Thymus (tissue), 14 donors: ENCODE results near the gene GNAT3. TPM values are rescaled to one million over a fixed set of nuclear protein-coding genes. Genes with fewer than 3 reads are reported as not detected.
A peak's percentile ranks its signal among the peaks of the same experiment; 100 is the strongest.

Experiments used
- DNase-seq, 9 donors: peaks; one replicate each; pipeline ENCODE4 v3.0.0-alpha.2; 2013; ENCODE audit warnings: low spot score in 9 of 9, low read depth in 6 of 9, missing footprints in 1 of 9
- H3K27ac ChIP-seq, 2 donors: one replicate each; pipeline ENCODE4 v1.5.1; 2013; ENCODE audit warnings: control low read depth in 1 of 2, low read depth in 1 of 2, low read length in 1 of 2, mild to moderate bottlenecking in 1 of 2, moderate library complexity in 1 of 2
- H3K27me3 ChIP-seq, 2 donors: one replicate each; pipeline ENCODE4 v1.5.1; 2013; ENCODE audit warnings: low read length in 1 of 2; ENCODE audit not compliant: control insufficient read depth in 2 of 2, insufficient read depth in 1 of 2
- H3K36me3 ChIP-seq, 2 donors: one replicate each; pipeline ENCODE4 v1.5.1; 2013; ENCODE audit warnings: low read length in 1 of 2, mild to moderate bottlenecking in 1 of 2, moderate library complexity in 1 of 2; ENCODE audit not compliant: control insufficient read depth in 2 of 2, insufficient read depth in 2 of 2
- H3K4me1 ChIP-seq, 2 donors: one replicate each; pipeline ENCODE4 v1.5.1; 2013; ENCODE audit warnings: low read length in 2 of 2; ENCODE audit not compliant: control insufficient read depth in 2 of 2, insufficient read depth in 2 of 2
- H3K4me3 ChIP-seq, 2 donors: one replicate each; pipeline ENCODE4 v1.5.1; 2013; ENCODE audit warnings: low read length in 2 of 2, control low read depth in 1 of 2, mild to moderate bottlenecking in 1 of 2
- H3K9me3 ChIP-seq, 2 donors: one replicate each; pipeline ENCODE4 v1.5.1; 2013; ENCODE audit warnings: low read length in 1 of 2, mild to moderate bottlenecking in 1 of 2; ENCODE audit not compliant: control insufficient read depth in 2 of 2, insufficient read depth in 1 of 2
- WGBS: extraction: QIAGEN DNeasy Blood & Tissue Kit; methylation state at CpG from one replicate; pipeline ENCODE4 v1.1.7; 2013; 5-methylcytosine and 5-hydroxymethylcytosine counted together
- long read RNA-seq, 10 donors: transcript quantifications; one replicate each; lab custom pipeline, GENCODE V29; 2026
- polyA plus RNA-seq: library from polyadenylated mRNA; stranded (reverse); fragments of 200-250 nt; gene quantifications from one replicate; pipeline ENCODE4 v1.2.3, GENCODE V29; 2013
- total RNA-seq: library from RNA; stranded (reverse); fragments of 120-200 nt; gene quantifications from one replicate; pipeline ENCODE4 v1.2.4, GENCODE V29; 2013
- donor health status: healthy.

Gene GNAT3
- total RNA-seq: 0.19 TPM
- 0.05 TPM for polyA plus RNA-seq
- long read RNA-seq, donor 1: 0 reads
- long read RNA-seq, donor 2: 0 reads
- long read RNA-seq, donor 3: 0 reads
- long read RNA-seq, donor 4: 0 reads
- long read RNA-seq, donor 5: 0 reads
- long read RNA-seq, donor 6: 0 reads
- long read RNA-seq, donor 7: 0 reads
- long read RNA-seq, donor 8: 0 reads
- long read RNA-seq, donor 9: 0 reads
- long read RNA-seq, donor 10: 0 reads

DNA sequence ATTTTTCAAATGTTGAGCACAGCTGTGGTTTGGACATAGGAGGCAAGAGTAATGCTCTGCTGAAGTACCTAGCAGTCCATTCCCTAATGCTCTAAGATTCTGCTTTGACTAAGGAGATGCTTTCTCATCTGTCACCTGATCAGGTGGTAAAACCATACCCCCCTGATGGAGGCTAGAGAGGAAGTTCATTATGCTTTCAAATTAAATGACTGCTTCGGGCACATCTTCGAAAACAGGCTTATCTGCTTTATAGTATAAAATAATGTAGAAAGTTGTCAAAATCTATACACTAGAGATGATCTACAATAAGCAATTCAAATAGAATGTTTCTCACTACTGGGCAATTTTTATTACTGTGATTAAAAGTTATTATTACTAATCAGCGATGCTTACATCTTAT lies at the start of gene GNAT3:
GNAT3 (minus strand) TSS at position 101 of the 400 bp plus-strand sequence. CDS start 138 bp downstream, outside the sequence.
- WGBS: 98% methylated on average over 3 of the region's 3 CpGs
- Histone ChIP-seq H3K9me3 (no peaks in the 10 kb centered on the region), H3K4me1 (no peaks in the 10 kb centered on the region), H3K27ac (no peak within 1 kb of the TSS), H3K36me3 (no peaks in the 10 kb centered on the region), H3K27me3 (no peaks in the 10 kb centered on the region), H3K4me3 (no peak within 1 kb of the TSS)
- DNase-seq: no peak

- Histone ChIP-seq H3K4me3 (no peak overlapping the region), H3K4me1 (no peaks in the 10 kb centered on the region), H3K27ac (no peak overlapping the region), H3K9me3 (no peaks in the 10 kb centered on the region), H3K27me3 (no peaks in the 10 kb centered on the region), H3K36me3 (no peaks in the 10 kb centered on the region)
- 99% methylated on average over 3 of the region's 3 CpGs for WGBS
- DNase-seq: no peak
Measured at GRCh38 chr7:80558116-80558515, 46.3 kb upstream of the GNAT3 start.

DNA sequence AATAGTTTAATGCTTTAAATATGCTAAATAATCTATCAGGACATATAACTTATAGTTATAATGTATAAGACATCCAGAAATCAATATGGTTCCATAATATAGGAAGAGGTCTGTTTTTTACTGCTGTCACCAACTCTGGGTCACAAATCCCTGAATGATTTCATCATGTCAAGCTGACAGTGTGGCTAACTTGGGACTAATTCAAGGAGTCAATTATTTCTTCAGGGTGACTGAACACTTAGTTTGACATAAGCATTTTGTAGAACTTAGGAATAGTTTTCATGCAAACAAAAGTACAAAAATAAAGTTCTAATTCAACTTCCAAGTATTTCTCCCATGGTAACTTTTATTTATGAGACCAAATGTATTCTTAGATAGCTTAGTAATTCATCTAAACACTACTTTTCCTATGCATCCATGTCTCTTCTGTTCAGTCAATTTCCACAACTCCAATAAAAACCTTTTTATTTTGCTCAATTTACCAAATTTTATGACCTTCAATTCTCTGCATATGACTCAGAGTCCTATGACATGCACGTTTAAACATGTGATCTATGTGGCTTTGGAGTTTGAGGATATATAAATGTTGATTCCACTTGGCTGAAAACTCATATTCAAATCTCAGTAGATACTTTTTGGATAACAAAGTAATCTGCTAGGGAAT lies 40.3 kb upstream of the GNAT3 start:
- no peaks in the 10 kb centered on the region for H3K9me3 ChIP-seq
- H3K4me3 ChIP-seq: no peak overlapping the region
- H3K36me3 ChIP-seq: no peaks in the 10 kb centered on the region
- no peaks in the 10 kb centered on the region for H3K27me3 ChIP-seq
- DNase-seq: no peak
- 90% methylated on average over 1 of the region's 1 CpG for WGBS
- no peak overlapping the region for H3K27ac ChIP-seq
- H3K4me1 ChIP-seq: no peaks in the 10 kb centered on the region

DNA sequence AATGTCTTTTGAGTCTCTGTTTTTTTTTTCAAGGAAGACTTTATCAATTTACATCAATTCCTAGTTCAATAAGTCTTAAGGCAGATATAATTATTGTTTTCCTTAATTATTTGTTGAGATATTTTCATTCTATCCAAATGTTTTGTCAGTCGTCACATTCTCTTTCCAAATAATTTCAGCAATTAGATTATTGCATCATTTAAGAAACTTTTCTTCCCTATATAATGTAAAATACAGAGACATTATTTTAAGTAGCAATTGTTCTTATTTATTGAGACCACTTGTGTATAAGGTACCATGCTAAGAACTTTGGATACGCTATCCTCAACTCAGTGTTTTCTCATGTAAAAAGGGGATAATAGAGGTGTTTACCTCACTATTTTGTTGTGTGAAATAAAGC lies 38.1 kb upstream of the GNAT3 start:
- no peak for DNase-seq
- 98% methylated on average over 2 of the region's 2 CpGs for WGBS
- no peaks in the 10 kb centered on the region for H3K27me3 ChIP-seq
- H3K4me1 ChIP-seq: no peaks in the 10 kb centered on the region
- no peak overlapping the region for H3K27ac ChIP-seq
- H3K36me3 ChIP-seq: no peaks in the 10 kb centered on the region
- no peaks in the 10 kb centered on the region for H3K9me3 ChIP-seq
- no peak overlapping the region for H3K4me3 ChIP-seq

DNA sequence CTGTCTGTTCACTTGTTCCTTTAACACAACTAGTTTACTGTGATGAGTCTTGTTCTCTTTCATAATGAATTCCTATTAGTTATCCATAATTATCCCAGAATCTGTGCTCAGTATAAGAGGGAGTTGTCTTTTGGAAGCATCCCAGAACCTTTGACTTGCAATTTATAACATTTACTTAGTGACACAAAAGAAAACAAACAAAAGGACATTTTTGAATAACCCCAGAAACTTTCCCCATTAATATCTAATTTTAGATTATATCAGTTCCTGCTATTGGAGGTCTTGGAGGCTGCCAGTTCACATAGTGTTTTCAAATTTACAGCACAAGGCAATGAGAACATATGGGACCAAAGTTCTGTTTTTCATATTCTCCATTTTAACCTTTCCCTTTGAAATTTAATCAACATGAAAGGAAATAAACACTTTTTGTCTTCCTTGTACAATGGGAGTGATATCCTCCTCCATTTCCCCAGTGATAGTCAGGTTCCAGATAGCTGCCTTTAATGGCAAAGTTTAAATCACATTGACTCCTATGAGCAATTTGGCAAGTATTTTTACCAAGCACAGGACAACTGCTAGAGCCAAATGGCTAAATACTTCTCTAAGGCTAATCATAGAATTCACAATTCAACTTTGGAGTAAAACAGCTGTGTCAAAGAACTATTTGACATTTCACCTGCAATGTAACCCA lies 37.1 kb upstream of the GNAT3 start:
- Histone ChIP-seq H3K9me3 (no peaks in the 10 kb centered on the region), H3K4me1 (no peaks in the 10 kb centered on the region), H3K4me3 (no peak overlapping the region), H3K36me3 (no peaks in the 10 kb centered on the region), H3K27ac (no peak overlapping the region), H3K27me3 (no peaks in the 10 kb centered on the region)
- no peak for DNase-seq

DNA sequence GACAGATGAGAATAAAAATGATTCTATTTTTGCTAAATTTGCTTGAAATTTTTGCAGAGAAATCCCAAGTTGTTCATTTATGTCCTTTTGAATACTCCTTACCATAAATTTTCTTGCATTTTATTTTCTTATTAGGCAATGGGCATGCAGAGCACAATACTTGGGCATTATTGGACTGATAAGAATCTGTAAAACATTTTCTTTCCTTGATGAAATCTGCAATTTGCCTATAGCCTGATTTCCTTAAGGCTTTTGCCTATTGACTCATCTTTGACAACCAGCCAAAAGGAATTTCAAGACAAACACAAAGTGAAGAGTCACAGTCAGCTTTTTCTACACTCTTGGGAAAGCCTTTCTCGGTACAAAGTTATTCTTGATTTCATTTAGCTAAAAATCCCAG lies 30.5 kb upstream of the GNAT3 start:
- Histone ChIP-seq H3K4me3 (no peak overlapping the region), H3K27me3 (no peaks in the 10 kb centered on the region), H3K27ac (no peak overlapping the region), H3K9me3 (no peaks in the 10 kb centered on the region), H3K36me3 (no peaks in the 10 kb centered on the region), H3K4me1 (no peaks in the 10 kb centered on the region)
- WGBS: 89% methylated on average over 1 of the region's 1 CpG
- DNase-seq: no peak

- no peak for DNase-seq
- Histone ChIP-seq H3K27ac (no peak overlapping the region), H3K27me3 (no peaks in the 10 kb centered on the region), H3K9me3 (no peaks in the 10 kb centered on the region), H3K36me3 (no peaks in the 10 kb centered on the region), H3K4me3 (no peak overlapping the region), H3K4me1 (peaks cover 0 to 3% of the 10 kb centered on the region in 2 donors)
- 94% methylated on average over 3 of the region's 3 CpGs for WGBS
Measured at GRCh38 chr7:80540836-80541235, 29.0 kb upstream of the GNAT3 start.

DNA sequence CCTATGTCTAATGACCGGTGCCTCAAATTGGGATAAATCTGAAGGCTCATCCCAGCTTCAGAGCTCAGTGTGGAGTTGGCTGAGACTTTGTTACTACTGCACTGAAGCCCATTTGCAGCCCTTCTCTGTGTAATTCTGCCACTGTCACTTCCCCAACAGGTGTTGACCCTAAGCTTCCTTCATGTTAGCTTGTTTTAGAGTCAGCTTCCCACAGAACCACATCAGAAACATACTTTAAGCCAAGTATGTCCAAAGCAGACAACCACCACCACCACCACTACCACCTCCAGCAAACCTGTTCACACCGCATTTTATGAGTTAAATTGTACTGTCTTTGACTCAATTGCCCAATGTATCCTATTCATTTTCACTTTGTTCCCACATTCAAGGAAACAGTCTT lies 25.2 kb upstream of the GNAT3 start:
- Histone ChIP-seq H3K36me3 (no peaks in the 10 kb centered on the region), H3K4me1 (peaks cover 0 to 3% of the 10 kb centered on the region in 2 donors), H3K27ac (no peak overlapping the region), H3K27me3 (no peaks in the 10 kb centered on the region), H3K4me3 (no peak overlapping the region), H3K9me3 (no peaks in the 10 kb centered on the region)
- 51% methylated on average over 2 of the region's 2 CpGs for WGBS
- peak in 1 of 9 donors; percentile 3 for DNase-seq

DNA sequence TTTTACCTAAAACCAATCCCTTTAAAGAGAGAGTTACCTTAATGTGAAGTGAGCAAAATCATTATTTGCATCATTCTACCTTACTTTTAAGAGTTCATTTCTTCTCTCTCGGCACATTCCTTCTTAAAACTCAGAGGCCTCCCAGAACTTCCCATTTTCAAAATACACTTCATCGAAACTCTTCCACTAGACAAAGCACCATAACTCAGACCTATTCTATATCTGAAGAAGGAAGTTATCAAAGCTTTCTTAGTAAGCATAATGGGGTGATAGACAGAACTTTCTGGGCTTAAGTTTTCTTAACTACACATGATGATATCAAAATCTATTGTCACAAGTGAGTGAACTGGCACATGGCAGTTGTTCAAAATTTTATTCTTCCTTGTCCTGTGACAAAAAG lies 24.6 kb upstream of the GNAT3 start:
- Histone ChIP-seq H3K27me3 (no peaks in the 10 kb centered on the region), H3K36me3 (no peaks in the 10 kb centered on the region), H3K4me3 (no peak overlapping the region), H3K27ac (no peak overlapping the region), H3K4me1 (peaks cover 0 to 3% of the 10 kb centered on the region in 2 donors), H3K9me3 (no peaks in the 10 kb centered on the region)
- WGBS: 52% methylated on average over 2 of the region's 2 CpGs
- no peak for DNase-seq
